Hematopoietic multipotent progenitor cell (in vitro differentiated cells): Measurements from ENCODE around the gene KCNT2. TPM values are rescaled to one million over a fixed set of nuclear protein-coding genes. Genes with fewer than 3 reads are reported as not detected.

Source experiments
- DNase-seq, 3 donors: peaks; one replicate each; pipeline ENCODE4 v3.0.0-alpha.2; 2011 to 2015; ENCODE audit warnings: low read depth in 2 of 3, low spot score in 2 of 3
- total RNA-seq: library from RNA; depleted of rRNA; stranded (reverse); fragments of >200 nt; gene quantifications from one replicate; pipeline ENCODE4 v1.2.3, GENCODE V29; 2012

KCNT2 gene
- total RNA-seq, 1 donor = 0.27 TPM

DNA sequence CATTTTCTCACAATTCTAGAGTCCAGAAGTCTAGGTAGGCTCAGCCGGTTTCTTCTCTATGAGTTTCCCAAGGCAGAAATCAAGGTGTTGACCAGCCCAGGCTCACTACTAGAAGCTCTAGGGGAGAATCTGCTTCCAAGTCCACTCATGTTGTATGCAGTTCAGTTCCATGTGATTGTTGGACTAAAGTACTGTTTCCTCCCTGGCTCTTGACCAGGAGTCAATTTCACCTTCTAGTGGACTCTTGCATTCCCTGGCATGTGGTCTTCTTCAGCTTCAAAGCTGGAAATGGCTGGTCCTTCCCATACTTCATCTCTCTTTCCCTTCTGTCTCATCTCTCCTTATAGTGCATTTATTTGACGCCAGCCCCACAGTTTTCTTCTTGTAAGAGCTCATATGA is 153.4 kb downstream of the KCNT2 start:
- DNase-seq = no peak

DNA sequence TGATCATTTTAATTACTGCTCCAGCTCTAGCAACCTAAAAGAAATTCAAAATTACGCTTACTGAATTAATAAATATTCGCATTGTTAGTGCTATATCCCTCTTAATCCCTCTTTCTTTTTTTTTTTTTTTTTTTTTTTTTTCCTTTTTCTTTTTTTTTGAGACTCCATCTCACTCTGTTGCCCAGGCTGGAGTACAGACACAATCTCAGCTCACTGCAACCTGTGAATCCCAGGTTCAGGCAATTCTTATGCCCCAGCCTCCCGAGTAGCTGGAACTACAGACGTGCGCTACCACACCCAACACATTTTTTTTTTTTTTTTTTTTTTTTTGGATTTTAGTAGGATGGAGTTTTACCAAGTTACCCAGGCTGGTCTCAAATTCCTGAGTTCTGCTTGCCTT is 157.1 kb downstream of the KCNT2 start:
- no peak for DNase-seq

DNA sequence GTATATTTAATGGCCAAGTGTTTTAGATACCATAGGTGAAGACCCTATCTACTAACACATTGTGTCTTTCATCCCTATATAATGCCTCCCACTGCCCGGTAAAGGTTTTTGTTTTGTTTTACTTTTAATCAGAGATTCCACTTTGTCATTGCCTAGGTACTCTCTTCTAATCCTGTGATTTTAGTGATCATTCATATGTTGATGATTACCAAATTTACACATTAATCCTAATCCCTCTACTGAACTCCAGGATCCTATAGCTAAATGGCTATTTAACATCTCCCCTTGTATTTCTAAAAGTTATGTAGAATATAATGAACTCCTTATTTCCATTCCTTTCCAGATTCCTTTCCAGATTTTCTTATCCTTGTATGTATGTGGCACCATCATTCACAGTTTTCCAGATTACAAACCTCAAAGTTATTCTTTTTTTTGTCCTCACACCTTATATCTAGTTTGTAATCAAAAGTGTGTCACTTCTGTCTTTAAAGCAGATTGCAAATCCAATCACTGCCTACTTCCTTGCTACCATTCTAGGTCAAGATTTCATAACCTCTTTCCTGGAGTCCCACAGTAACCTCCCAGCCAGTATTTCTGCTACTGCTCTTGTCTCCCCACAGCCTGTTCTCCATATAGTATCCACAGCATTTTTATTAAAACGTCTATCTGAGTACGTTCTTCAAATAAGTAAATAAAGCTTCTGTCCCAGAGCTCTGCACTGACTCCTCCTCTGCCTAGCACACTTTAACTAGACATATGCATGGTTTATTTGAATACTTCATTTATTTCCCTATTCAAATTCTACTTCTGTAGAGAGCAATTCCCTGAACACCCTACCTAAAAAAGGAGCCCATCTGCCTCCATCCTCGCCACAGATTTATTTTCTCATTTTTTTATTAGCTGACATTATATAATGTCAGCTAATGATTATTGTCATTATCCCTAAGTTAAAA is 157.8 kb downstream of the KCNT2 start:
- DNase-seq = no peak

DNA sequence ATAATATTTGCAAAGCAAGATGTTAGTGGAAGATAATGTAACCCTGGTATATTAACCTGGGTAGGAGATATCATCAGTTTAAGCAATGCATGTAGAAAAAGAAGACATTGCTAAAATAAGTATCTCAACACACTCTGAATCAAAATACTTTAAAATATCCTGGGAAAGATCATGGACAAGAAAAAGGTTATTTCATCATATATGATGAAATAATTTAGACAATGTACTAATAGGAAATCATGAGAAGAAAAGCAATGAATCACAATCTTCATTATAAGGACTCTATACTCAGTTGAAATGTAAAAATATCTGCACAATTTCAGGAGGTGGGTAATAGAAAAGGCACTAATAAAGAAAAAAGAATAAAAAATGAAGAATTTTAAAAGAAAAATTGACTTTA is 158.8 kb downstream of the KCNT2 start:
- no peak for DNase-seq

DNA sequence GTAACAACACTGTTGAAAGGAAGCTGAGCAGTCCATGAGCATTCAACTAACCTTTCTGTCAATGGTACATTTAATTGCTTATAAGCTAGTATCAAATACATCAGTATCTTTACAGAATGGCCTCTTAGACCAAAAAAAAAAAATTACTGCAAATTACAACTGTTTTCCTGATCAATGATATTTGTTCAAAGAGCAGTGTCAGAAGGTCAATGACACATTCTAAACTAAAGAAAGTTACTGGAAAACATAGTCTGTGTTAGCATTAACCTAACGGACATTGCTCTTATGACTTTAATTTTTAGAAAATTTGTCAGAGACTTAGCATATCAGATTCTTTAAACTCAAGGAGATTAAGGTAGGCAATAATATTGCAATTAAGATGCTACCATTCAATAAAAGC is 162.5 kb downstream of the KCNT2 start:
- no peak for DNase-seq

DNA sequence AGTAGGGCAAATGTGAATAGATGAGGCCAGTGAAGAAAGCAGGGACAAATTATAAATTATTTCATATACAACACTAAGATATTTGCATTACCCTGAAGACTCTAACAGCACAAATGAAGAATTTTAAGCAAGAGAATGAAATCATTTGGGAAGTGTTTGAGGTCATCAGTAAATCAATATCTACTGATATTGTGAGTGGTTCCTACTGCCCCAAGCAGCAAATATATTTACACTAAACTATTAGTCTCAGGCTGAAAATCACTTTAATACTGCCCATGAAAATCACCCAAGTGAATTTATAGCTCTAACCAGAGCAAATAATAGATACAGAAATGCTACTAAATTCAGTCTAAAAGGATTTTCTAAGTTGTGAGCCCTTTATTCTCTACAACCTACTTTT is 163.6 kb downstream of the KCNT2 start:
- no peak for DNase-seq

DNA sequence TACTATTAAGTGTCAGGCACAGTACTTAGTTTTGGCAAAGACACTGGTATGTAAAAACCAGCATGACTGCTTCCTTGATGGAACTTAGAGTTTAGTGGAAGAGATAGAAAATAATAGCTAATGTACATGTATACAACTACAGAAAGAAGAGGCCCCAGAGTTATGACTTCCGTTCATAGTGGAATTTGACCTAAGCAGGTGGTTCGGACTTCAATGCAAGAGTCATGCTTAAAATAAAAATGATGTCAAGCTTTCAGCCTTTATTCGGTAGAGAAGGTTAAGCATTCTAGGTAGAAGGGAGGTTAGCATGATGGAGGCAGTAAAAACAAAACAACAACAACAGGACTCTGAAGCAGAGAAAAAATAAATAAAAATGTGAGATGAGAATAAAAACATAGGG is 165.9 kb downstream of the KCNT2 start:
- DNase-seq = no peak

DNA sequence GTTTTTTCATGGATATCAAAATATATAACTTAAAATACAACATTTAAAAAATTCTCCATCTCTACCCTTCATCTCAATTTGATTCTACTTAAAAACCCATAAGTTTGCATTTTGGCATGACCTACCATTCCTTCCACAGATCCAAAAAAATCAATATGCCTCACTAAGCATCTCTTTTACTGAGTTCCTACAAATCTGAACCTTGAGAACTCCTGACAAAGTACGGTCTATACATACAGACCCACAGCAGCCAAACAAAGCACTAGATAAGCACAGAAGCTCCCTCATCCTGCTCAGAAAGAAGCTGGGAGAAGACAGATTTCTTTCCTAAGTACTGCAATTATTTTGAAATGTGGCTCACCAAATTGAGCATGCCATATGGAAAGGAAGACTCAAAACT is 167.5 kb downstream of the KCNT2 start:
- DNase-seq = no peak

DNA sequence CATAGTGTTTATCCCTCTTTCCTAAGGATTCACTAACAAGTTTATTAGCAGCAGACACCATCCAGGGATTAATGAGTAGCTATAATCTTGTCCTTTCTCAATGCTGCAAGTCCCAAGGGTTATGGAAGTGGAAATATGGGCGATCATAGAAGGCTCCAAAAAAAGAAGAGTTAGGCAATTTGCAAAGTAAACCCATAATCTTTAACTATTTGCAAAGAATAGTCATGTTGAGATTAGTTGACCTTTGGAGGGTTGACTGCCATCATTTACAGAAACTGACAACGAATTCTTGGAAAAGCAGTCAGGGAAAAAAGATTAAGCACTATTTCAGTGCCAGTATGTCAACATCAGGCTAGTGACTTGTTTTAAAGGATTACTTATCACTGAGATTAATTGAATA is 169.9 kb downstream of the KCNT2 start:
- no peak for DNase-seq

DNA sequence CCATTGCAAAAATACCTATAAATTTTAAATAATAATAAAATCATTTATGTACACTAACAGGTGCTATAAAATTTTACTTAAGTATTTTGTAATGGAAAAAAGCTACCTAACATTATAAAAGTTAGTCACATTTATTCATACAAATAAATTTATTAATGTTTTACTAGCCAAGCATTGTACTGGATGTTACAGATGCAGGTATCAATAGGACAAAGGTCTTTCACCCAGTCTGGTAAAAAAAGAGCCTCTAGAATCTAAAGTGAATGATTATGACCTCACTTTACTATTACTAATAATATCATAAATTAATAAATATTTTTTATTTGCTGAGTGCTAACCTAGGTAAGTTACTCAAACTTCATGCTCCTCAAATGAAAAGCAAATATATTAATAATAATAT is 170.6 kb downstream of the KCNT2 start:
- no peak for DNase-seq

DNA sequence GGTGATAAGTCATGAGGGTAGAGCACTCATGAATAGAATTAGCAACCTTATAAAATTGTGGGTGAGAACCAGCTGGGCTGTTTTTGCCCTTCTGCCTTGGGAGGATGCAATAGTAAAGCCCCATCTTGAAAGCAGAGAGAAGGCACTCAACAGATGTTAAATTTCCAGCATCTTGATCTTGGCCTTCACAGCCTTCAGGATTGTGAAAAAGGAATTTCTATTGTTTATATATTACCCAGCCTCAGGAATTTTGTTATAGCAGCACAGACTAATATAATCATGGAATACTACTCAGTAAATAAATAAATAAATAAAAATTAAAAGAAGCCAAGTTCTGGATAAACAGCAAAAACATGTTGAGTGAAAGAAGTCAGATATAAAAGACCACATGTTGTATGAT is 175.2 kb downstream of the KCNT2 start:
- DNase-seq = no peak

DNA sequence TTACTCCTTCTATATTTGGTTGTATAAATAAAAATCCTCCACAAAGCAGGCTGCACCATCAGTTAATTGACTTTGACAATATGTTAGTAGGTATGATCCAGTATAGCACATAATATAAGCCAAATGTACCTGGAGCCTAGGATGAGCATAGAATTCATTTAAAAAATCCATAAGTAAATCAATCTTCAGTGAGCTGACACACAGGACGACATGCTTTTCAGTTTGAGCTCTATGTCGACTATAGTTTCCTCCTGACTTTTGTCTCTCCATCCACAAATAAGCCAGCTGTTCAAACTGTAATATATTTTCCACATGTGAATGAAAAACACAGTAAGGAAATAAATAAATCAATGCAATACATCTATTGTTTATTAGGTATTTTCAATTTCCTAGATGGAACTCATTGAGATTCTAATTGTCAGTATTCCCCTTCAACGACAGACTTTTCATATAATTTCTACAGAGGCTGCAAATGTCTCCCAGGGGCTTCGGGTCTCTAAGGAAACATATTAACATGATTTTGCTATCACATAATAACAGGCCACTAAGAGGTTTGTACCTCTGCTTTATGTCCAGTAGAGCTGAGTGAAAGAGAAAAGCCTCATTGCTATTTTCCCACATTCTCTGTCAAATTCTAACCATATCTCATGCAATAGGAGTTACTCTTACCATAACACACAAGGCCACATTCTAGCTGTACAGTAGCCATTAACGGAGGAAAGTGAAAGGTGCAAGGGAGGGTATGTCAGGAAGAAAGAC is 180.1 kb downstream of the KCNT2 start:
- no peak for DNase-seq

DNA sequence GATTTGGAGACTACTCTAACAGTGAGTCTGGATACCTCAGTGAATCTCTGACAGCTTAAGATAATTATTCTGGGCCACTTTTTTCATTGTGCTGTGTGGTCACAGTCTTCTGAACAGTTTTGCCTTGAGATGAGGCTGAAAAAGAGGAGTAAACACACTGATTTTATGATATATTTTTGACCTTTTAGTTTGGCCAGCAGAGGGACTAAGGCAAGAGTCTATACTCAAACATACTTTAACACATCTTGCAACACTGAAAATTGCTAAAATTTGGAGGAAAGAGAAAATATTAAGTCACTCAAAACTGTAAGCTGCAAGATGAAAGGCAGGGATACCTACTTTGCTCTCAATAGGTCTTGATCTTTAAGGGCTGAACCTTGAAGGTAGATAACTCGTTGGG is 182.7 kb downstream of the KCNT2 start:
- no peak for DNase-seq

DNA sequence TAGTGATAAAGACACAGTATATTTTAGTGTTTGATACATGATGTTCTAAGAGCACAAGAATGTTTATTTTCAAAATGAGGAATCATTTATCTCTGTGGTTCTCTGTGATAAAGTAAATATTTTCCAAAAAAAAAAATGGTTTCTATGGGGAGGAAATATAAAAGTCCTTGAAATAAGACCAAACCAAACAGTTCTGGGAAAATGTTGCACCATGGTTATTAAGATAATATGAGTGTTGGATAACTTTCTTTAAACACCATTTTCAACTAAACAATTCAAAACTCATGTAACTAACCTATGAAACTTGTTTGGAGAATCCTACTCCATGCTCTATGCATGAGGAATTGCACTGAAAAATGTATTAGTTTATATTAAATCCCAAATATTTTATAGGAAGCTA is 184.6 kb downstream of the KCNT2 start:
- no peak for DNase-seq

DNA sequence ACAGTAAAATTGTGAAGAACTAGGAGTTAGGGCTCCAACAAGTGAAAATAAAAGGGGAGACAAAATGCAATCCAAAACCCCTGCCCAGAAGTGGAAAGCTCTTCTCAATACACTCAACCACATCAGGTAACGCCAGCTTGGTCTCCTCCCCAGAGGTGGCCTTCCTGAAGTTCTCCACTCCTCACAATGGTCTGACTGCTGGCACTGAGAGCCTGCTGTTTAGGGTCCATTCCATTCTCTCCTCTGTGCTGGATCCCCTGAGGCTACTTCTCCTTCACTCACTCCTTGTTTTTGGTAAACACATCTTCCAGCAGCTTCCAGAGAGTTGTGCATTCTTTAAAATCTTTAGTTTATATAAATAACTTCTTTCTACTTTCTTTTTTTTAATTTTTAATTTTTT is 189.5 kb downstream of the KCNT2 start:
- DNase-seq = no peak

DNA sequence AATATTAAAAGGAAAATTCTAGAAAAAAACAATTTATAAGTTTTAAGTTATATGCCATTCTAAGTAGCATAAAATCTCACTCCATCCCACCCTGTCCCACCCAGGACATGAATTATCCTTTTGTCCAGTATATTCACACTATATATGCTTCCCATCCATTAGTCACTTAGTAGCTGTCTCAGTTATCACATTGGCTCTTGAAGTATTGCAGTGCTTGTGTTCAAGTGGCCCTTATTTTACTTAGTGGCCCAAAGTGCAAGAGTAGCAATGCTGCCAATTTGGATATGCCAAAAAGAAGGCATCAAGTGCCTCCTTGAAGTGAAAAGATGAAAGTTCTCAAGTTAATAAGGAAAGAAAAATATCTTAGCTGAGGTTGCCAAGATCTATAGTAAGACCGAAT is 192.3 kb downstream of the KCNT2 start:
- DNase-seq = no peak

DNA sequence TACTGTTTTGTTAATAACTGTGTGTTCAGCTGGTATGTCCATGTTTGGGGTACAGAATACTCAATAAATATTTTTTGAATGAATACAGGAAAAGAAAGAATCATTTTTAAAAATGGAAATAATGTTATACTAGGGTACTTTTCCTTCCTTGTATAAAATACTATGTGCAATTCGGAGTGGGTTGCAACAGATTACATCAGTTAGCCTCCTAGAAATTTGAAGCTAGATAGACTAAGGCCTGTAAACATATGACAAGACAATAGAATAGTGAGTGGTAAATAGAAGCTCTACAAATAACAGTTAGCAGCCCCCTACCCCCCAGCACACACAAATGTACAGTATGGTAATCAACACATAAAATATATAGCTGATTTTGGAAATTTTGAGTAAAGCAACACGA is 195.9 kb downstream of the KCNT2 start:
- no peak for DNase-seq

DNA sequence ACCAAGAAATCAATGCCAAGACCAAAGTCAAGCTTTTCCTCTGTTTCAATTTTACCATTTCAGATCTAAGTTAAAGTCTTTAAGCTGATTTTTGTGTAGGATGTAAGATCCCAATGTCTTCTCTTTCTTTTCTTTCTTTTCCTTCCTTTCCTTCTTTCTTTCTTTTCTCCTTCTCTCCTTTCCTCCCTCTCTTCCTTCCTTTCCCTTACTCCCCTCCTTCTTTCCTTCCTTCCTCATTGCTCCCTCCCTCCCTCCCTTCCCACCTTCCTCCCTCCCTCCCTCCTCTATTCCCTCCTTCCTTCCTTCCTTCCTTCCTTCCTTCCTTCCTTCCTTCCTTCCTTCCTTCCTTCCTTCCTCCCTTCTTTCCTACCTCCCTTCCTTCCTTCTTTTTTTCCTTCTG is 197.5 kb downstream of the KCNT2 start:
- no peak for DNase-seq

DNA sequence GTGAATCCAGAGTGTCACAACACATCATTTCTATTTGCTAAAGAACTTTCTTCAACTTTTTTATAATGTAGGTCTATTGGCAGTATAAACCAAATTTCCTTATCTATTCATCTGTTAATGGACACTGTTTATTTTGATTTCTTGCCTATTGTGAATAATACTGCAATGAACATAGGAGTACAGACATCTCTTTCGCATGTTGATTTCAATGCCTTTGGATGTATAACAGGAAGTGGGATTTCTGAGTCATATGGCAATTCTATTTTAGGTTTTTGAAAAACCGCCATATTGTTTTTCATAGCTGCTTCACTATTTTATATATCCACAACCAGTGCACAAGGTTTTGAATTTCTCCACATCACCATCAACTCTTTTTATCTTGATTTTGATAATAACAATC is 198.7 kb downstream of the KCNT2 start:
- DNase-seq = no peak

DNA sequence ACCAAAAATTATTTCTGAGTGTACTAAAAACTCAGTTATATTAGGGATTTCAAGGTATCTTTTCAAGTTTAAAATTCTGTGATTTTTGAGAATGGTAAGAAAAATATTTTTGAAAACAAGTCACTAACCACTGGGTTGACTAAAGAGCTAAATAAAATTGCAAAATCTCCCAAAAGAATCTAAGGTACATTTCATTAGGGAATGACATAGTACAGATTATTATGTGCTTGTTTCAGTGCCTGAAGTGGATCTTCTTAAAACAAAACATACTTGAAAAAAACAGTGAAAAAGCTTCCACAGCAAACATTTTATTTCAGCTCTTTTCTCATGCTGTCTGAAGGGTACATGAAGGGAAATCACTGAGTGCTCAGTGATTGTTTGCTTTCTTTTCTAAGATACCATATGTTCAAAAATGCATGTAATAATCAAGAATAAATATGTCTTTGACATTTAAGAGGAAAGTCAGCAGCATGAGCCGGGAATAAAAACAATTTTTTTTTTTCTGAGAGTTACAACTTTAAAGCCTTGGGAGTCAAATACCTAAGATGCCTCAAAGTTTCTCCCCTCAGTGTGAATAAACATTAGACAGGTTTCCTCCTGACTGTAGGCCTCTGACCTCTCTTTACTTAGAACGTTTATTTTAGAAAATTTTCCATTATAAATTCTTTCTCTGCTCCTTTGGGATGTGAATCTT is 200.7 kb downstream of the KCNT2 start:
- DNase-seq = no peak

DNA sequence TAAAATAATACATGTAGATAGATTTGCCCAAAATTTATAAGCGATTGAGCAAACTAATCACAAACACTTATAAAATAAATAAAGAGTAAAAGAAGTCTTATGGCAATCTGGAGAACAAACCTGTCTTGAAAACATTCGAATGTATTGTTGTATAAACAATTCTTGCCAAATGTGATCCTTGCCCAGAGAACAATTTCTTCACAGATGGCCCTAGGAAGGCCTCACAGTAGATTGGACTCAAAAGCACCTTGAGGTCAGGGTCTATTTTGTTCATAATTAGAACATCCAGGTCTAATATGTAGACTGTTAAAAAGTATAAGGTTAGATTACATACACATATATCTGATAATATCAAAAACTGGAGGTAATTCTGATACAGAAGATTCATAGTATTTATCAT is 202.4 kb downstream of the KCNT2 start:
- no peak for DNase-seq
